Keratinocyte (primary cell): Measurements from ENCODE around the gene ESR2. TPM values are rescaled to one million over a fixed set of nuclear protein-coding genes. Genes with fewer than 3 reads are reported as not detected.

Experiments used
- DNase-seq: peaks from one replicate; pipeline ENCODE4 v3.0.0-alpha.2; 2011; ENCODE audit warnings: low read depth, missing footprints, low spot score
- FAIRE-seq: peaks from 2 replicates; lab custom pipeline; 2011; peaks lifted over from hg19 to GRCh38; lab: Jason Lieb, UNC
- H2AFZ ChIP-seq: 2 replicates; pipeline ENCODE4 v1.6.0; 2012; ENCODE audit warnings: low read length, control low read depth, inconsistent platforms; ENCODE audit not compliant: control insufficient read depth
- H3K27ac ChIP-seq: 2 replicates; pipeline ENCODE4 v1.5.1; 2011; ENCODE audit warnings: low read length; ENCODE audit not compliant: control insufficient read depth, insufficient read depth
- H3K27me3 ChIP-seq: 3 replicates; pipeline ENCODE4 v1.6.0; 2011; ENCODE audit warnings: low read length; ENCODE audit not compliant: control insufficient read depth, insufficient read depth; ENCODE audit errors: extremely low read depth
- H3K36me3 ChIP-seq, 2 experiments: 2 replicates in 1 of 2; 3 replicates in 1 of 2; pipeline ENCODE4 v1.5.1; 2011; ENCODE audit warnings: low read length in 2 of 2, mild to moderate bottlenecking in 1 of 2; ENCODE audit not compliant: control insufficient read depth in 2 of 2, insufficient read depth in 2 of 2; ENCODE audit errors: extremely low read depth in 1 of 2
- H3K4me1 ChIP-seq: 3 replicates; pipeline ENCODE4 v1.5.1; 2011; ENCODE audit warnings: low read length; ENCODE audit not compliant: control insufficient read depth, insufficient read depth; ENCODE audit errors: extremely low read depth
- H3K4me2 ChIP-seq: 3 replicates; pipeline ENCODE4 v1.6.0; 2011; ENCODE audit warnings: low read depth, low read length; ENCODE audit not compliant: control insufficient read depth, insufficient read depth; ENCODE audit errors: extremely low read depth
- H3K4me3 ChIP-seq, 3 experiments: fragments of 200-600 bp in 1 of 3; sonication (generic) in 1 of 3; 2 replicates in 2 of 3; 3 replicates in 1 of 3; pipeline ENCODE4 v1.5.1; 2011 to 2016; ENCODE audit warnings: low read length in 3 of 3, mild to moderate bottlenecking in 3 of 3, control low read depth in 2 of 3, inconsistent platforms in 1 of 3, low read depth in 1 of 3, mixed read lengths in 1 of 3, mixed run types in 1 of 3, moderate library complexity in 1 of 3; ENCODE audit not compliant: control insufficient read depth in 2 of 3, insufficient read depth in 2 of 3; ENCODE audit errors: extremely low read depth in 1 of 3
- H3K79me2 ChIP-seq: 2 replicates; pipeline ENCODE4 v1.6.0; 2012; ENCODE audit warnings: low read length; ENCODE audit not compliant: control insufficient read depth, insufficient read depth
- H3K9ac ChIP-seq: 3 replicates; pipeline ENCODE4 v1.6.0; 2011; ENCODE audit warnings: low read length; ENCODE audit not compliant: control insufficient read depth, insufficient read depth; ENCODE audit errors: extremely low read depth
- H3K9me1 ChIP-seq: 3 replicates; pipeline ENCODE4 v1.6.0; 2011; ENCODE audit warnings: low read length; ENCODE audit not compliant: control insufficient read depth, insufficient read depth; ENCODE audit errors: extremely low read depth
- H3K9me3 ChIP-seq: 2 replicates; pipeline ENCODE4 v1.5.1; 2012; ENCODE audit warnings: low read depth, low read length; ENCODE audit not compliant: control insufficient read depth
- H4K20me1 ChIP-seq: 3 replicates; pipeline ENCODE4 v1.6.0; 2011; ENCODE audit warnings: low read length; ENCODE audit not compliant: control insufficient read depth, insufficient read depth; ENCODE audit errors: extremely low read depth
- EZH2 ChIP-seq: IDR thresholded peaks from one replicate; pipeline ENCODE4 v1.6.1; 2012; ENCODE audit warnings: inconsistent platforms, mild to moderate bottlenecking, low read length, moderate library complexity
- dilution Hi-C: fragments of 300-500 bp; cut with MboI; formaldehyde crosslinking; loops from one replicate; pipeline ENCODE4 v1.7.0; 2020; ENCODE audit warnings: low sequenced_read_pairs; ENCODE audit not compliant: extremely low pct_ligation_motif_present
- polyA plus RNA-seq, 5 experiments: library from polyadenylated mRNA; depleted of rRNA in 3 of 5; stranded (reverse) in 3 of 5; stranded (forward) in 1 of 5; unstranded in 1 of 5; fragments of >200 nt; gene quantifications; 1 replicate in 1 of 5; 2 replicates in 3 of 5; 3 replicates in 1 of 5; pipeline versions ENCODE4 v1.2.1 to v1.2.3, GENCODE V29; 2011 to 2012; ENCODE audit warnings: missing spikeins in 2 of 5, low read depth in 1 of 5, low replicate concordance in 1 of 5
- TF ChIP-seq, protein P1 (sequence below), 3 experiments: IDR thresholded peaks in 1 of 3; conservative IDR thresholded peaks in 1 of 3; optimal IDR thresholded peaks in 1 of 3; 2 replicates in 2 of 3; 3 replicates in 1 of 3; pipeline versions ENCODE3 to v1.5.1; 2011; ENCODE audit warnings: low read length in 3 of 3, mild to moderate bottlenecking in 3 of 3, moderate library complexity in 2 of 3, control low read depth in 1 of 3, inconsistent platforms in 1 of 3; ENCODE audit not compliant: insufficient read depth in 2 of 3; ENCODE audit errors: extremely low read depth in 1 of 3

The ESR2 gene
- polyA plus RNA-seq, 1 donor (not counting 4 experiments of a cell fraction or from before 2014, with no cell fraction given) = 0.03 TPM

DNA sequence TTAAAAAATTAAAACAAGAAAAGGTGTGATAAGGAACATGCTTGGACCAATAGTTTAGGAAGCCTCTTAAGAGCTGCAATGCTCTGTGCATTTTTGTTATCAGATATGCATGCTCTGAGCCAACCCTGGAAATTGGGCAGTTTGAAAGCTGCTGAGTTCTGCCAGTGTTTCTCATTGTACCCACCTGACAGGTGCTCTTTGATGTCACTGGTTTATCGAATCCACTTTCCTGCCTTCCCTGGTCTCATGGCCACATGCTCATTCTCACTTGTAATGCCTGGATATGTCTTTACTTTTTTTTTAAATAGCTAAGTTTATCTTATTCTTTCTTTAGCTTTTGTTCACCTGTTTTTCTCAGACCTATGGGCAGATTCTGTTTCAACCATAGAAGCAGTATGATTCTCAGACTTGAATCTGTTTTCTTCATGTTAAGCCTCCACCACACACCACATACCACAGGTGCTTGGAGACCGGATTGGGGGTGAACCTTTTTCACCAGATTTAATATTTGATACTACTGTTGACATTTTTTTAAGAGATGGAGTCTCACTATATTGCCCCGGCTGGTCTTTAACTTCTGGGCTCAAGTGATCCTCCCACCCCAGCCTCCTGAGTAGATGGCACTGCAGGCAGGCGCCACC is 90.7 kb downstream of the ESR2 start:
- Histone ChIP-seq H3K36me3 (no peaks in the 10 kb centered on the region), H3K4me3 (no peak overlapping the region), H3K9me3 (no peaks in the 10 kb centered on the region), H3K9ac (no peak overlapping the region), H3K4me2 (no peak overlapping the region), H4K20me1 (no peaks in the 10 kb centered on the region), H3K9me1 (no peaks in the 10 kb centered on the region), H3K79me2 (no peaks in the 10 kb centered on the region), H3K27me3 (no peaks in the 10 kb centered on the region), H3K27ac (no peak overlapping the region), H2AFZ (no peak overlapping the region), H3K4me1 (no peaks in the 10 kb centered on the region)
- DNase-seq = no peak
- TF ChIP-seq EZH2 = no peak
- TF ChIP-seq, protein P1, sequence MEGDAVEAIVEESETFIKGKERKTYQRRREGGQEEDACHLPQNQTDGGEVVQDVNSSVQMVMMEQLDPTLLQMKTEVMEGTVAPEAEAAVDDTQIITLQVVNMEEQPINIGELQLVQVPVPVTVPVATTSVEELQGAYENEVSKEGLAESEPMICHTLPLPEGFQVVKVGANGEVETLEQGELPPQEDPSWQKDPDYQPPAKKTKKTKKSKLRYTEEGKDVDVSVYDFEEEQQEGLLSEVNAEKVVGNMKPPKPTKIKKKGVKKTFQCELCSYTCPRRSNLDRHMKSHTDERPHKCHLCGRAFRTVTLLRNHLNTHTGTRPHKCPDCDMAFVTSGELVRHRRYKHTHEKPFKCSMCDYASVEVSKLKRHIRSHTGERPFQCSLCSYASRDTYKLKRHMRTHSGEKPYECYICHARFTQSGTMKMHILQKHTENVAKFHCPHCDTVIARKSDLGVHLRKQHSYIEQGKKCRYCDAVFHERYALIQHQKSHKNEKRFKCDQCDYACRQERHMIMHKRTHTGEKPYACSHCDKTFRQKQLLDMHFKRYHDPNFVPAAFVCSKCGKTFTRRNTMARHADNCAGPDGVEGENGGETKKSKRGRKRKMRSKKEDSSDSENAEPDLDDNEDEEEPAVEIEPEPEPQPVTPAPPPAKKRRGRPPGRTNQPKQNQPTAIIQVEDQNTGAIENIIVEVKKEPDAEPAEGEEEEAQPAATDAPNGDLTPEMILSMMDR (optimal IDR thresholded peaks at IDR 0.05 in 1 of 3, IDR thresholded peaks at IDR 0.05 in 1 of 3, conservative IDR thresholded peaks at IDR 0.05 in 1 of 3; ENCODE audit: extremely low read depth in 1 of 3, insufficient read depth in 2 of 3, low read length in 3 of 3) = no peak
- dilution Hi-C loops = no loop called here
- FAIRE-seq = no peak

DNA sequence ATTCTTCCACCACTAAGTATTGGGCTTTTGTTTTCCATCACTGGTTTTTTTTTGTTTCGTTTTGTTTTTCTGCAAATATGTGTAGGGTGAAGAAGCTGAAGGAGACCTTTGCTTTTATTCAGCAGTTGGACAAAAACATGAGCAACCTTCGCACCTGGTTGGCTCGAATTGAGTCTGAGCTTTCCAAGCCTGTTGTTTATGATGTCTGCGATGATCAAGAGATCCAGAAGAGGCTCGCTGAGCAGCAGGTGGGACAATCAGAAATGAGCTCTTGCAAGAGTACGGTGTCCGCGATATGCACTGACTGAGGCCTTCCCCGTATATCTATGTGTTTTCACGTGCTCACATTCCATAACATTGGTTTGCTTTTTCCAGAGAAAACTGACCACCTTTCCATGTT is 91.5 kb downstream of the ESR2 start:
- Histone ChIP-seq H3K9me1 (no peaks in the 10 kb centered on the region), H3K4me2 (no peak overlapping the region), H3K9ac (no peak overlapping the region), H4K20me1 (no peaks in the 10 kb centered on the region), H3K9me3 (no peaks in the 10 kb centered on the region), H3K4me1 (no peaks in the 10 kb centered on the region), H3K36me3 (no peaks in the 10 kb centered on the region), H3K4me3 (no peak overlapping the region), H3K27ac (no peak overlapping the region), H2AFZ (no peak overlapping the region), H3K27me3 (no peaks in the 10 kb centered on the region), H3K79me2 (no peaks in the 10 kb centered on the region)
- FAIRE-seq (no peak), DNase-seq (no peak)
- dilution Hi-C loops = no loop called here
- TF ChIP-seq, protein P1 (optimal IDR thresholded peaks at IDR 0.05 in 1 of 3, IDR thresholded peaks at IDR 0.05 in 1 of 3, conservative IDR thresholded peaks at IDR 0.05 in 1 of 3; ENCODE audit: extremely low read depth in 1 of 3, insufficient read depth in 2 of 3, low read length in 3 of 3) = no peak
- TF ChIP-seq EZH2 = no peak
